Activated CD8-positive, alpha-beta memory T cell treated with anti-CD3 and anti-CD28 coated beads, Interleukin-2, amount 50 U/mL, for 24 hours (primary cell): Measurements from ENCODE around the gene HMX1.

Experiments used
- DNase-seq: peaks from one replicate; pipeline ENCODE4 v3.0.0-alpha.2; 2020; ENCODE audit errors: extremely low read depth

The HMX1 gene

GRCh38 chr4:8868321-8869001 lies 3.2 kb downstream of the HMX1 start:
- DNase-seq: no peak

GRCh38 chr4:8867624-8868320 lies 3.9 kb downstream of the HMX1 start:
- no peak for DNase-seq

- DNase-seq: no peak
Observed at GRCh38 chr4:8866828-8867623, 4.6 kb downstream of the HMX1 start.

GRCh38 chr4:8866421-8866820 lies 5.2 kb downstream of the HMX1 start:
- no peak for DNase-seq

GRCh38 chr4:8865681-8866310 lies 5.8 kb downstream of the HMX1 start:
- DNase-seq: no peak

- DNase-seq: no peak
Observed at GRCh38 chr4:8864912-8865680, 6.5 kb downstream of the HMX1 start.

- no peak for DNase-seq
Observed at GRCh38 chr4:8863686-8864682, 7.7 kb downstream of the HMX1 start.

- no peak for DNase-seq
Observed at GRCh38 chr4:8862800-8863685, 8.6 kb downstream of the HMX1 start.

- DNase-seq: no peak
Observed at GRCh38 chr4:8862334-8862733, 9.3 kb downstream of the HMX1 start.

- no peak for DNase-seq
Observed at GRCh38 chr4:8861576-8862295, 9.9 kb downstream of the HMX1 start.

GRCh38 chr4:8860892-8861575 lies 10.6 kb downstream of the HMX1 start:
- DNase-seq: no peak

GRCh38 chr4:8860096-8860891 lies 11.3 kb downstream of the HMX1 start:
- no peak for DNase-seq

GRCh38 chr4:8859550-8860095 lies 12.0 kb downstream of the HMX1 start:
- DNase-seq: no peak

GRCh38 chr4:8858701-8859210 lies 12.9 kb downstream of the HMX1 start:
- no peak for DNase-seq

GRCh38 chr4:8857766-8858700 lies 13.6 kb downstream of the HMX1 start:
- no peak for DNase-seq
